Memory B cell (primary cell): ENCODE results near the gene TMEM131L.
"Not testable (repeated sequence)": the region's sequence is repeated elsewhere in the genome, so short reads cannot be mapped to it uniquely, and the experiment has no call there.

Experiments used
- ATAC-seq: fragments of 150-1000 bp; cut with Tn5 transposase; 2 replicates; pipeline ENCODE4 v1.10.0; 2021; ENCODE audit warnings: low read depth, mild to moderate bottlenecking, moderate library complexity
- DNase-seq, 2 donors: peaks; one replicate each; pipeline ENCODE4 v3.0.0; 2022; ENCODE audit warnings: low spot score in 2 of 2
- H3K27ac Mint-ChIP-seq: one replicate; pipeline ENCODE4 v1.8.0; 2022; ENCODE audit warnings: mild to moderate bottlenecking, moderate library complexity, mixed read lengths
- H3K27me3 Mint-ChIP-seq: one replicate; pipeline ENCODE4 v1.8.0; 2022; ENCODE audit warnings: mixed read lengths
- H3K36me3 Mint-ChIP-seq: one replicate; pipeline ENCODE4 v1.8.0; 2022; ENCODE audit warnings: mild to moderate bottlenecking, mixed read lengths
- H3K4me1 Mint-ChIP-seq: one replicate; pipeline ENCODE4 v1.8.0; 2022; ENCODE audit warnings: mixed read lengths
- H3K4me3 Mint-ChIP-seq: one replicate; pipeline ENCODE4 v1.8.0; 2022; ENCODE audit warnings: mild to moderate bottlenecking, moderate library complexity, mixed read lengths
- H3K9me3 Mint-ChIP-seq: one replicate; pipeline ENCODE4 v1.8.0; 2022; ENCODE audit warnings: mixed read lengths

Gene TMEM131L

GRCh38 chr4:153646978-153647377, 180.8 kb downstream of the TMEM131L start:
- H3K27me3 Mint-ChIP-seq: no peaks in the 10 kb centered on the region
- no peaks in the 10 kb centered on the region for H3K36me3 Mint-ChIP-seq

DNA sequence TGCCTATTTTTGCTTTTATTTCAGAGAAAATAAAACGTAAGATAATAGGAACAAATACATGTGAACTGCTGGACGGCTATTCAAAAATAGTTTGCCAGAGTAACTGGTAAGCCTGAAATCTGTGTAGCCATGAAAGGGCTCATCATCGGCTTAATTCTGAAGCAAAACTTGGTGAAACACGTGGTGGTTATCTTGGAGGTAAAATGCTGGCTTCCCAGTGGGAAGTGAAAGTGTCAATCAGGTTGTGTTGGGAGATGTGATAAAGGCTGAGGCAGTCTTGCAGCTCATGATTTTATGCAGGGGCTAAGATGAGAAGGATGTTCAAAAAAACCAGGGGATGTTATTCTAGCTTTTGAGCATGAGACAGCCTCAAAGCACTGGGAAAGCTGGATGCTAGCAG, 181.8 kb downstream of the TMEM131L start:
- DNase-seq: no peak
- no peaks in the 10 kb centered on the region for H3K9me3 Mint-ChIP-seq
- no peak for ATAC-seq
- H3K4me1 Mint-ChIP-seq: peaks cover 18% of the 10 kb centered on the region
- H3K27me3 Mint-ChIP-seq: no peaks in the 10 kb centered on the region
- H3K4me3 Mint-ChIP-seq: no peak overlapping the region
- no peaks in the 10 kb centered on the region for H3K36me3 Mint-ChIP-seq
- no peak overlapping the region for H3K27ac Mint-ChIP-seq

More at GRCh38 chr4:153646978-153647377, 180.8 kb downstream of the TMEM131L start:
- Mint-ChIP-seq H3K9me3 (no peaks in the 10 kb centered on the region), H3K27ac (no peak overlapping the region), H3K4me3 (no peak overlapping the region), H3K4me1 (peaks cover 21% of the 10 kb centered on the region)
- no peak for DNase-seq
- no peak for ATAC-seq

- DNase-seq (no peak), ATAC-seq (no peak)
- H3K27ac Mint-ChIP-seq: no peak overlapping the region
- no peaks in the 10 kb centered on the region for H3K9me3 Mint-ChIP-seq
- H3K4me3 Mint-ChIP-seq: no peak overlapping the region
- H3K27me3 Mint-ChIP-seq: no peaks in the 10 kb centered on the region
- H3K36me3 Mint-ChIP-seq: no peaks in the 10 kb centered on the region
- H3K4me1 Mint-ChIP-seq: peaks cover 15% of the 10 kb centered on the region
Measured at GRCh38 chr4:153649572-153649991, 183.4 kb downstream of the TMEM131L start.

DNA sequence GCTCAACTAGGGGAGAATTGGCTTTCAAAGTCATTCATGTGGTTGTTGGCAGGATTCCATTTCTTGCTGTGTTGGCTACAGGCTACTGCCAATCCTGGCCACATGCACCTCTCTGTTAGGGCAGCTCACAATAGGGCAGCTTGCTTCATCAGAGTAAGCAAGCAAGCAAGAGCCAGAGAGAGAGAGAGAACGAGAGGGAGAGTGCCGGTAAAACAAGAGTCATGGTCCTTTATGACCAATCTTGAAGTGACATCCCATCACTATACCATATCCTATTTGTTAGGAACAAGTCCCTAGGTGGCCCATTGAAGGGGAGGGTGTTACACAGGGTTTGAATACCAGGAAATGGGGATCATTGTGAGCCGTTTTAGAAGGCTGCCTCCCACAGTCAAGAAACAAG, 185.0 kb downstream of the TMEM131L start:
- Mint-ChIP-seq H3K4me1 (peaks cover 15% of the 10 kb centered on the region), H3K27ac (peak overlapping the region; percentile 80), H3K9me3 (no peaks in the 10 kb centered on the region), H3K4me3 (peak overlapping the region; percentile 28), H3K27me3 (no peaks in the 10 kb centered on the region), H3K36me3 (no peaks in the 10 kb centered on the region)
- DNase-seq (no peak), ATAC-seq (no peak)

DNA sequence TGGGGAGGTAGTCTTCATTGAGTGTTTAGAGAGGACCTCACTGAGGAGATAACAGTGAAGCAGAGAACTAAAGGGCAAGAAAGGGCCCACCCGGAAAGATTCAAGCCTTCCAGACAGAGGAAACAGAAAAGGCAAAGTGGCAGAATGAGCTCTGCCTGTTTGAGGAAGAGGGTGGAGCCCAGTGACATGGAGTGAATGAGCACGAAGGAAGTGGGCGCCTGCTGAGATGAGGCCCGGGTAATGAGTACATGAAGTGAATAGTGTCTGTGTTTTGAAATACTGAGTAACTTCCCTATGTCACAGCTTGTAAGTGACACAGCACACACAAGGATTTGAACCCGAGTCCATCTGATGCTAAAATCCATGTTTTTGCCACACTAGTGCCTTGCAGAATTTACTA, 185.4 kb downstream of the TMEM131L start:
- DNase-seq (no peak), ATAC-seq (peak; percentile 96)

GRCh38 chr4:153652051-153652784, 186.1 kb downstream of the TMEM131L start:
- Mint-ChIP-seq H3K4me3 (no peak overlapping the region), H3K27ac (no peak overlapping the region), H3K36me3 (no peaks in the 10 kb centered on the region), H3K27me3 (peaks cover 2% of the 10 kb centered on the region), H3K4me1 (peaks cover 15% of the 10 kb centered on the region), H3K9me3 (no peaks in the 10 kb centered on the region)
- no peak for DNase-seq
- no peak for ATAC-seq

More for the DNA sequence above, 185.4 kb downstream of the TMEM131L start:
- Mint-ChIP-seq H3K27ac (peak overlapping the region; percentile 80), H3K36me3 (no peaks in the 10 kb centered on the region), H3K27me3 (peaks cover 2% of the 10 kb centered on the region), H3K9me3 (no peaks in the 10 kb centered on the region), H3K4me3 (peak overlapping the region; percentile 28), H3K4me1 (peaks cover 15% of the 10 kb centered on the region)

DNA sequence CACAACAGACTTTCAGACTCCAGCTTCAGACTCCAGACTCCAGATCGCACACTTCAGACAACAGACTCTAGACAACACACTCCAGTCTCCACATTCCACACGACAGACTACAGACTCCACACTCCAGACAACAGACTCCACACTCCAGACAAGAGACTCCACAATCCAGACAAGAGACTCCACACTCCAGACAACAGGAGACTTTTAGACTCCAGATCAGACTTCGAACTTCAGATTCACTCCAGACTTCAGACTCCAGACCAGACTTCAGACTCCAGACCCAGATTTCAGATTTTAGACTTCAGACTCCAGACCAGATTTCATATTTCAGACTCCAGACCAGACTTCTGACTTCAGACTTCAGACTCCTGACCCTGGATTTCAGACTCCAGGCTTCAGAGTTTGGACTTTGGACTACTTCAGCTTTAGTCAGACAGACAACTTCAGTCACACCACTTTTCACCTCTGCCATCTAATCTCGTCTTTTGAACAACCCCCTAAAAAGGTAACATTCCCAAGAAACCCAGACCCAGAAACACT, 188.9 kb downstream of the TMEM131L start:
- Mint-ChIP-seq H3K9me3 (no peaks in the 10 kb centered on the region), H3K36me3 (no peaks in the 10 kb centered on the region), H3K27ac (no peak overlapping the region), H3K4me3 (no peak overlapping the region), H3K27me3 (peaks cover 8% of the 10 kb centered on the region), H3K4me1 (peaks cover 10% of the 10 kb centered on the region)
- no peak for DNase-seq
- ATAC-seq: no peak

DNA sequence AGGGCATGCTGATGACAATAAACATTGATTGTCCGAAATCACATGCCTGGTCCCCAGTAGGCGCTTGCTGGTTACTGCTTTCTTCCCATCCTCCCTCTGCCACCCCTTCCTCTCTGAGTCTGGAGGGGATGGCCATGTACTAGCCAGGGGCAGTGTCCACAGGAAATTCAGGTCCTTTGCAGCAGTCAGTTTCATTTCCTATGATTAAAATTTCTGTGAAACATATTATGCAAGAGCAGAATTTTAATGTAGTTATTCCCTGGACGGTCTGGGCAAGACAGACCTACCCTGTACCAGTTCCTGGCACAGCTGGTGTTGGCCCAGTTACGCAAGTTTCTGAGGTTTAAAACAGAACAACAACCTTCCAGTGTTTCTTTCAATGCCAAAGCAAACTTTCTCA, 189.8 kb downstream of the TMEM131L start:
- no peaks in the 10 kb centered on the region for H3K9me3 Mint-ChIP-seq
- H3K4me1 Mint-ChIP-seq: peaks cover 9% of the 10 kb centered on the region

GRCh38 chr4:153661215-153661822, 195.2 kb downstream of the TMEM131L start:
- peaks cover 17% of the 10 kb centered on the region for H3K27me3 Mint-ChIP-seq
- H3K4me1 Mint-ChIP-seq: no peaks in the 10 kb centered on the region
- H3K27ac Mint-ChIP-seq: no peak overlapping the region
- H3K9me3 Mint-ChIP-seq: peaks cover 10% of the 10 kb centered on the region
- DNase-seq (no peak), ATAC-seq (no peak)
- H3K36me3 Mint-ChIP-seq: peaks cover 6% of the 10 kb centered on the region
- H3K4me3 Mint-ChIP-seq: no peak overlapping the region

More for the DNA sequence above, 189.8 kb downstream of the TMEM131L start:
- Mint-ChIP-seq H3K4me3 (no peak overlapping the region), H3K27me3 (peaks cover 8% of the 10 kb centered on the region), H3K27ac (no peak overlapping the region), H3K36me3 (no peaks in the 10 kb centered on the region)
- DNase-seq (no peak), ATAC-seq (no peak)

DNA sequence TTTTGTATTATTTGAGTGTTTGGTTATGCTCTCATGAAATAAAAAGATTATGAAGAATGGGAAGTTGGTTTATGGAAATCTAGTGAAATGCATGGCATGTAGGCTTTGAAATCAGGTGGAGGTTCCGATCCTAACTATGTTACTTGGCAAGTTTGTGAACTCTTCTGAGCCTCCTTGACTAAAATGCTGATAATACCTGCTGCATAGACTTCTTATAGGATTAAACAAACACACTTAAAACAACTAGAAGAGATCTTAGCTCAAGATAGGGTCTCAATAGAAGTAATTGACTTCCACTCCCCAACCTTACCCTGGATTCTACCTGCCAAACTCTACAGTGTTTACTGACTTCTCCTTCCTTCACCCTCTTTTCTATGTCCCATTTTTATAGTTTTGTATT, 195.7 kb downstream of the TMEM131L start:
- no peaks in the 10 kb centered on the region for H3K4me1 Mint-ChIP-seq
- no peak overlapping the region for H3K27ac Mint-ChIP-seq

DNA sequence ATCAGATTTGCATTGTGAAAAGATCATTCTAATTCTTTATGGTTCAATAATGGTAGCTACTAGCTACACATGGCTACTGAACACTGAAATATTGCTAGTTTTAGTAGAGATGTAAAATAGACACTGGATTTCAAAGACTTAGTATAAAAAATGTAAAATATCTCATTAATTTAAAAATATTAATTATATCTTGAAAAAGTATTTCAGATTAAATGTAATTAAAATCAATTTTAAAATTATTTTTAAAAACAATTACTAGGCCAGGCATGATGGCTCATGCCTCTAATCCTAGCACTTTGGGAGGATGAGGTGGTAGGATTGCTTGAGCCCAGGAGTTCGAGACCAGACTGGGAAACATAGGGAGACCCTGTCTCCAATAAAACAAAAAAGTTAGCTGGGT, 197.5 kb downstream of the TMEM131L start:
- peaks cover 12% of the 10 kb centered on the region for H3K9me3 Mint-ChIP-seq
- H3K36me3 Mint-ChIP-seq: peaks cover 6% of the 10 kb centered on the region
- ATAC-seq (no peak), DNase-seq (no peak)
- no peaks in the 10 kb centered on the region for H3K4me1 Mint-ChIP-seq
- H3K27ac Mint-ChIP-seq: no peak overlapping the region
- H3K27me3 Mint-ChIP-seq: peaks cover 15% of the 10 kb centered on the region
- no peak overlapping the region for H3K4me3 Mint-ChIP-seq

More for the DNA sequence above, 195.7 kb downstream of the TMEM131L start:
- H3K36me3 Mint-ChIP-seq: peaks cover 6% of the 10 kb centered on the region
- peaks cover 15% of the 10 kb centered on the region for H3K27me3 Mint-ChIP-seq
- no peak for DNase-seq
- H3K9me3 Mint-ChIP-seq: peaks cover 10% of the 10 kb centered on the region
- ATAC-seq: no peak
- H3K4me3 Mint-ChIP-seq: no peak overlapping the region

- peaks cover 12% of the 10 kb centered on the region for H3K9me3 Mint-ChIP-seq
- H3K27ac Mint-ChIP-seq, H3K36me3 Mint-ChIP-seq, DNase-seq, H3K4me1 Mint-ChIP-seq, H3K4me3 Mint-ChIP-seq, ATAC-seq: not testable (repeated sequence)
- peaks cover 18% of the 10 kb centered on the region for H3K27me3 Mint-ChIP-seq
Measured at GRCh38 chr4:153666505-153666904, 200.3 kb downstream of the TMEM131L start.

DNA sequence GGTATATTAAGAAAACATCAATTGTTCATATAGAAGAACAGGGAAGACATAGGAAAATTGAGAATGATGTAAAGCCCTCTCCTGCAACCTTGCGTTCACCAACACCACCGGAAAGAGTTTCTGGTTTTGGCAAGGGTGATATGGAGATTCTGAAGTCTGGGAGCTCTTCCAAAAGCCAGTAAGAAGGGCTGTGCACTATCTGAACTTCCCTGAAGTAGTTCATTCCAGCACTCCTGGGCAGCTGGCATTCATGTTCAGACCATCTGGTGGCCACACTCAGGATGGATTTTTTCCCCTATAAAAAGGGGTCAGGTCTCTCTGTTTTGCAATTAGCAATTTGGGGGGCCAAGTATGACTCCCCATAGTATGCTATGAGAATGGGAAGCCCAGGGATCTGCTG, 202.5 kb downstream of the TMEM131L start:
- Mint-ChIP-seq H3K4me1 (no peaks in the 10 kb centered on the region), H3K27ac (no peak overlapping the region), H3K9me3 (peaks cover 4% of the 10 kb centered on the region), H3K4me3 (no peak overlapping the region), H3K36me3 (peaks cover 2% of the 10 kb centered on the region), H3K27me3 (peaks cover 10% of the 10 kb centered on the region)
- DNase-seq (no peak), ATAC-seq (no peak)

- no peak overlapping the region for H3K27ac Mint-ChIP-seq
- peaks cover 14% of the 10 kb centered on the region for H3K9me3 Mint-ChIP-seq
- peaks cover 2% of the 10 kb centered on the region for H3K36me3 Mint-ChIP-seq
- ATAC-seq: no peak
- H3K27me3 Mint-ChIP-seq: peaks cover 12% of the 10 kb centered on the region
- H3K4me3 Mint-ChIP-seq: no peak overlapping the region
- no peak for DNase-seq
- H3K4me1 Mint-ChIP-seq: no peaks in the 10 kb centered on the region
Measured at GRCh38 chr4:153669838-153670237, 203.7 kb downstream of the TMEM131L start.
